WERI-Rb-1 (cell line): ENCODE measurements around the gene MME.

Experiments used
- DNase-seq: peaks from one replicate; pipeline ENCODE4 v3.0.0-alpha.2; 2020
- H3K27ac ChIP-seq: fragments of 250-450 bp; sonication (Bioruptor Pico); 2 replicates; pipeline ENCODE4 v1.5.1; 2020; ENCODE audit warnings: mild to moderate bottlenecking, moderate library complexity
- H3K27me3 ChIP-seq: fragments of 250-450 bp; sonication (Bioruptor Pico); 2 replicates; pipeline ENCODE4 v1.5.1; 2021; ENCODE audit warnings: mild to moderate bottlenecking, low read depth, moderate library complexity; ENCODE audit not compliant: insufficient read depth, severe bottlenecking
- H3K36me3 ChIP-seq: fragments of 250-450 bp; sonication (Bioruptor Pico); 2 replicates; pipeline ENCODE4 v1.5.1; 2020; ENCODE audit warnings: mild to moderate bottlenecking, moderate library complexity
- H3K4me3 ChIP-seq: 2 replicates; pipeline ENCODE4 v1.5.1; 2011; ENCODE audit warnings: low read depth, mild to moderate bottlenecking, control low read depth, low read length
- H3K9me3 ChIP-seq: fragments of 250-450 bp; sonication (Bioruptor Pico); 2 replicates; pipeline ENCODE4 v1.5.1; 2021; ENCODE audit warnings: mild to moderate bottlenecking, moderate library complexity; ENCODE audit not compliant: severe bottlenecking
- TF ChIP-seq, protein P1 (sequence below): IDR thresholded peaks from 2 replicates; pipeline ENCODE4 v1.5.1; 2011; ENCODE audit warnings: low read depth, mild to moderate bottlenecking, control low read depth, inconsistent platforms, low read length

MME gene

DNA sequence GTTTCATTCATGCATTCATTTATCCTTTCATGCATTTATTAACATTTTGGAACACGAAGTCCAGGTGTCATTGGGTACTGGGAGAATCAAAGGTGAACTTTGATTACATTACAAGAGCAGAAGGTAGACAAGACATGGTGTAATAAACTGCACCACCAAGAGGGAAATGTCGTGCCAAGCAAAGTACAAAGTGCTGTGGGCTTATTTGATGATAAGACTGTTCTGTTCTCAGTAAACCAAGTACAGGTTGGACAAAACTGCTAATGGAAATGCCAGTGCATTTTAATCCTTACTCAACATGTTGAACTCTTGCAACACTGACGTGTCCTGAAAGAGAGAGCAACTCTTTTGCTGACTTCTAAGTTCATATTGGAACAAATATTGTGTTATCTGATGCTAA lies 69.4 kb downstream of the MME start:
- H3K27ac ChIP-seq: no peak overlapping the region
- H3K4me3 ChIP-seq: no peak overlapping the region
- TF ChIP-seq, protein P1, sequence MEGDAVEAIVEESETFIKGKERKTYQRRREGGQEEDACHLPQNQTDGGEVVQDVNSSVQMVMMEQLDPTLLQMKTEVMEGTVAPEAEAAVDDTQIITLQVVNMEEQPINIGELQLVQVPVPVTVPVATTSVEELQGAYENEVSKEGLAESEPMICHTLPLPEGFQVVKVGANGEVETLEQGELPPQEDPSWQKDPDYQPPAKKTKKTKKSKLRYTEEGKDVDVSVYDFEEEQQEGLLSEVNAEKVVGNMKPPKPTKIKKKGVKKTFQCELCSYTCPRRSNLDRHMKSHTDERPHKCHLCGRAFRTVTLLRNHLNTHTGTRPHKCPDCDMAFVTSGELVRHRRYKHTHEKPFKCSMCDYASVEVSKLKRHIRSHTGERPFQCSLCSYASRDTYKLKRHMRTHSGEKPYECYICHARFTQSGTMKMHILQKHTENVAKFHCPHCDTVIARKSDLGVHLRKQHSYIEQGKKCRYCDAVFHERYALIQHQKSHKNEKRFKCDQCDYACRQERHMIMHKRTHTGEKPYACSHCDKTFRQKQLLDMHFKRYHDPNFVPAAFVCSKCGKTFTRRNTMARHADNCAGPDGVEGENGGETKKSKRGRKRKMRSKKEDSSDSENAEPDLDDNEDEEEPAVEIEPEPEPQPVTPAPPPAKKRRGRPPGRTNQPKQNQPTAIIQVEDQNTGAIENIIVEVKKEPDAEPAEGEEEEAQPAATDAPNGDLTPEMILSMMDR: no peak
- H3K27me3 ChIP-seq: no peaks in the 10 kb centered on the region
- no peaks in the 10 kb centered on the region for H3K9me3 ChIP-seq
- DNase-seq: no peak
- H3K36me3 ChIP-seq: no peaks in the 10 kb centered on the region

DNA sequence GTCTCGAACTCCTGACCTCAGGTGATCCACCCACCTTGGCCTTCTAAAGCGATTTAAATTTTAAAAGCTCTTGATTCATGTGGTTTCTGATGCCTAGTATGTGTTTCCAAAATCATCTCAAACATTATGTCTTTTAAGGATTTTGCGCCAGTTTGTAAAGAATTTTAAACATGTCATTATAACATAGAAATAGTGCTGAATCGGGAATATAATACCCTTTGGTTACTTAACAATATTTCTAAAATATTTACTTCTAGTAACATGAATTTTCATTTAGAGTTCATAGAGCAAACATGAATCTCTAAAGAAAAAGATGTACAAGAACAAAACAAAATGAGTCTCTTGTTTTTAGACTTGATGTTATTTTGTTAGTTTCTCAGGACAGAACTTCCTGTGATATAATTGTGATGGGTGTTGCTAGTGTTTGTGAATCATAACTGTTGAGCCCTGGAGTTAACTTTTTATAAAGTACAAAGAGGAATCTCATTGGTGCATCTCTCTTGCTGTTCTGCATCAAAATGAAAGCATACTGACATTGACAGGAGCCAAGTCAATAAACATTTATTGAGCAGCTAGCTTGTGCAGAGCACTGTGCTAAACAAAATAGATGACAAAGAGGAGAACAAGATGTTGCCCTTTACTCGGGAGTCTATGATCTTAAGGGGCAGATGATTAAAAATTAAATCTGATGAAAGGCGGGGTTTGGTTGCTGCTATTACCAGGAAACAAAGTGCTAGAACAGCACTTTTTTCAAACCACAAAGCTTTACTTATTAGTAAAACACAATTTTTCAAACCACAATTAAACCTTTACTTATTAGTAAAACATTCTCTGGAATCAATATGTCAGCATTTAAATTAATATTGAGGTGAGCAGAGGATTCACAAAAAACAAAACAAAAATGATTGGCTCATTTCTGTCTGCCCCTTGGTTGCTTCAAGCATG lies 73.4 kb downstream of the MME start:
- no peak for DNase-seq
- Histone ChIP-seq H3K36me3 (no peaks in the 10 kb centered on the region), H3K4me3 (no peak overlapping the region), H3K27ac (no peak overlapping the region), H3K27me3 (no peaks in the 10 kb centered on the region), H3K9me3 (no peaks in the 10 kb centered on the region)
- TF ChIP-seq, protein P1: no peak

DNA sequence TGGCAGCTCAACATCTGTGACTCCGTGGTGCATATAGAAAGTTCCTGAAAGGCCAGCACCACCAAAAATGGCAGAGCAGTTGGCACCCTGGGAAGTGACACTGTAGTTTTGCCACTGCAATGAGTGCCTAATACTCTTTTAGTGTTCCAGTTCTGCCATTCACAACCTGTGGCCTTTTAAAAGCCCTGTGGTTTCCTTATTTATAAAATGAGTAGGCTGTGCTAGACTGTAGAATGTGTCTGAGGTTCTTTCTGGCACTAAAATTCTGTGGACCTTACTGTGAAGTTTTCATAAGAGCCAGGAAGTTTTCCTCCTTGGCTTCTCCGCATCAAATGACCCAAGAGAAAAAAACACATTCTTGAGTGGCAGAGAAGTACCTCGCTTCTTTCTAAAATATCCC lies 74.1 kb downstream of the MME start:
- Histone ChIP-seq H3K36me3 (no peaks in the 10 kb centered on the region), H3K4me3 (no peak overlapping the region), H3K27ac (no peak overlapping the region), H3K9me3 (no peaks in the 10 kb centered on the region), H3K27me3 (no peaks in the 10 kb centered on the region)
- TF ChIP-seq, protein P1: no peak
- no peak for DNase-seq

DNA sequence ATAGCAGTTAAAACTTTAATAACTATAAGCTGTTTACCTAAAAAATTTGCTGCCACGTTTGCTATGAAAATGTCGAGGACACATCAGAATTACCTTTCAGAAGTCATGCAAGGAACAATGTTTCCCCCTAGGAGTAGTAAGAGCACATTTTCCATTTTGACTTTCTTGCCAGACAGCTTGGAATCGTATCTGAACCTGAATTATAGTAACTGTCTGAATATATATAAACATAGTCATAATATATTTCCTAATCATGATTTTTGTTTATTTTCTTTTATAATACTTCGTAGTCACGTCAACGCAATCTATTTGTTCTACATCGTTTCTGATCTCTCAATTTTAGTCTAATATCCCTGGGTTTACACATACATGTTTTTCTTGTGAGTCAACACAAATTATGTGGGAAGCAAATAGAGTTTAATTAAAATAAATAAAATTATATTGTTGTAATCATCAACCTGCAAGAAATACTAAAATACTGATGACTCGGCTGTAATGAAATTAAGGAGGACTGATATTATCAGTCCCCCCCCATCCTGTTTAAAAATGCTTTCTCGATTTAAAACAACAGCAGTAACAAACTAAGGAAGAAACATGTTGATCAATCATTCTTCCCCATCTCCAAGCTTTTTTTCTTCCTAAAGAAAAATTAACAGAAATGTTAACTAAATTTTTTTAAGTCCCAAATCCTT lies 78.4 kb downstream of the MME start:
- TF ChIP-seq, protein P1: no peak
- no peak for DNase-seq
- no peak overlapping the region for H3K4me3 ChIP-seq
- H3K27ac ChIP-seq: no peak overlapping the region
- no peaks in the 10 kb centered on the region for H3K9me3 ChIP-seq
- no peaks in the 10 kb centered on the region for H3K36me3 ChIP-seq
- no peaks in the 10 kb centered on the region for H3K27me3 ChIP-seq

DNA sequence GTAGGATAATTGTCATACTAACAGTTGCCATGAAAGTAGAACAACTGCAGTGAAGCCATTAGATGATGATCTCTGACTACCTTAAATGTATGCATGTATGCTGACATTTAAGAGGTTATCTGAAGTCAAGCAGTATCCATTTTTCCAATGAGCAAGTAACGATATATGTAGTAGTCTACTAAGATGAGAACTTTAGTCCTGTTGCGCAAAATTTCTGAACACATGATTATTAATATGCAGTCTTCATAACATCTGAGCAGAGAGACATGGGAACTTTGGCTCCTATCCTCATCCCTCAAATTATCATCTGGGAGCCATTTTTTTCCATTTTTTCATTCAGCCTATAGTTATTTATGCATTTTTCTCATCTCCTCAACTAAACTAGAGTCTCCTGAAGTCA lies 79.2 kb downstream of the MME start:
- Histone ChIP-seq H3K9me3 (no peaks in the 10 kb centered on the region), H3K27ac (no peak overlapping the region), H3K36me3 (no peaks in the 10 kb centered on the region), H3K27me3 (no peaks in the 10 kb centered on the region), H3K4me3 (no peak overlapping the region)
- no peak for DNase-seq
- TF ChIP-seq, protein P1: no peak
